GM12891 (cell line): Measurements from ENCODE around the gene LUZP1.

ENCODE experiments used
- DNase-seq: peaks from one replicate; pipeline ENCODE4 v3.0.0; 2011; ENCODE audit warnings: low spot score; ENCODE audit not compliant: insufficient read length
- FAIRE-seq: peaks from 2 replicates; lab custom pipeline; 2011; peaks lifted over from hg19 to GRCh38; lab: Jason Lieb, UNC
- PAX5 ChIP-seq: IDR thresholded peaks from 2 replicates; pipeline ENCODE4 v1.6.1; 2011; ENCODE audit warnings: low read length, moderate library complexity, mild to moderate bottlenecking; ENCODE audit not compliant: insufficient read depth, severe bottlenecking
- POLR2A ChIP-seq: IDR thresholded peaks from 2 replicates; pipeline ENCODE4 v1.6.1; 2011; ENCODE audit warnings: low read depth, low read length, control low read depth
- POLR2AphosphoS5 ChIP-seq: IDR thresholded peaks from 2 replicates; pipeline ENCODE4 v1.6.1; 2011; ENCODE audit warnings: low read depth, low read length, control low read depth
- POU2F2 ChIP-seq: IDR thresholded peaks from 2 replicates; pipeline ENCODE4 v1.6.1; 2011; ENCODE audit warnings: low read depth, mild to moderate bottlenecking, control low read depth, low read length, moderate library complexity
- SPI1 ChIP-seq: IDR thresholded peaks from 2 replicates; pipeline ENCODE4 v1.6.1; 2011; ENCODE audit warnings: low read depth, low read length, control low read depth
- TAF1 ChIP-seq: IDR thresholded peaks from 2 replicates; pipeline ENCODE4 v1.6.1; 2011; ENCODE audit warnings: low read depth, low read length, control low read depth

Gene LUZP1

GRCh38 chr1:23092447-23092846 lies 76.2 kb downstream of the LUZP1 start:
- DNase-seq (no peak), FAIRE-seq (no peak)
- no peak for TF ChIP-seq POLR2AphosphoS5
- TF ChIP-seq PAX5 = no peak
- no peak for TF ChIP-seq SPI1
- no peak for TF ChIP-seq POU2F2
- no peak for TF ChIP-seq POLR2A
- TF ChIP-seq TAF1 = no peak

- DNase-seq (no peak), FAIRE-seq (no peak)
- TF ChIP-seq TAF1 (no peak), SPI1 (no peak), POLR2A (no peak), PAX5 (no peak), POLR2AphosphoS5 (no peak), POU2F2 (no peak)
These were observed 77.1 kb downstream of the LUZP1 start for GRCh38 chr1:23091545-23091944.

- TF ChIP-seq POU2F2 (no peak), POLR2AphosphoS5 (no peak), SPI1 (no peak), TAF1 (no peak), PAX5 (no peak), POLR2A (no peak)
- FAIRE-seq (no peak), DNase-seq (no peak)
These were observed 78.6 kb downstream of the LUZP1 start for GRCh38 chr1:23090056-23090455.

GRCh38 chr1:23088027-23088426 lies 80.6 kb downstream of the LUZP1 start:
- FAIRE-seq = no peak
- DNase-seq = no peak
- TF ChIP-seq POLR2A (no peak), POLR2AphosphoS5 (no peak), SPI1 (no peak), POU2F2 (no peak)

GRCh38 chr1:23085696-23086095 lies 83.0 kb downstream of the LUZP1 start:
- DNase-seq = no peak
- no peak for FAIRE-seq
- TF ChIP-seq POU2F2 = no peak
- no peak for TF ChIP-seq POLR2A
- TF ChIP-seq SPI1 = no peak
- no peak for TF ChIP-seq POLR2AphosphoS5
- no peak for TF ChIP-seq TAF1
- TF ChIP-seq PAX5 = no peak

DNA sequence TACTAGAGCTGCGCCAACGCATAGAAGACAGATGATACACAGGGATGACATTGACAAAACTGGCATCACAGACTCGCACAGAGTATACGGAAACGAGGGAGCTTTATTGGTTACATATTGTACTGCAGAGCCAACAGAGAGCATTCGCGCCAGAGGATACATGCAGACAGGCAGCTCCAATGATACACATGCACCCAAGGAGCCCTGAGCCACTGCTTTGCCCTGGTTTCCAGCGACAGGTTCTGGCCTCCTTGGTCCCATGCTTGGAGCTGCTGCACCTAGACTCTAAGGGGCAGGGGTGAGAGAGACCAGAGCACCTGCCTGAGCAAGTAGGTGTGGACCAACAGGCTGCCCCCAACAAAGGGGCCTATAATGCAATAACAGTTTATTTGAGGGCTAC lies 83.8 kb downstream of the LUZP1 start:
- DNase-seq (no peak), FAIRE-seq (no peak)
- TF ChIP-seq POU2F2 = no peak
- no peak for TF ChIP-seq TAF1
- no peak for TF ChIP-seq PAX5
- no peak for TF ChIP-seq POLR2A
- no peak for TF ChIP-seq SPI1
- no peak for TF ChIP-seq POLR2AphosphoS5

GRCh38 chr1:23083714-23084480 lies 84.8 kb downstream of the LUZP1 start:
- DNase-seq = no peak
- TF ChIP-seq SPI1 = no peak
- no peak for TF ChIP-seq POLR2AphosphoS5
- TF ChIP-seq POLR2A = no peak
- no peak for TF ChIP-seq TAF1
- TF ChIP-seq PAX5 = no peak
- TF ChIP-seq POU2F2 = no peak
- no peak for FAIRE-seq

DNA sequence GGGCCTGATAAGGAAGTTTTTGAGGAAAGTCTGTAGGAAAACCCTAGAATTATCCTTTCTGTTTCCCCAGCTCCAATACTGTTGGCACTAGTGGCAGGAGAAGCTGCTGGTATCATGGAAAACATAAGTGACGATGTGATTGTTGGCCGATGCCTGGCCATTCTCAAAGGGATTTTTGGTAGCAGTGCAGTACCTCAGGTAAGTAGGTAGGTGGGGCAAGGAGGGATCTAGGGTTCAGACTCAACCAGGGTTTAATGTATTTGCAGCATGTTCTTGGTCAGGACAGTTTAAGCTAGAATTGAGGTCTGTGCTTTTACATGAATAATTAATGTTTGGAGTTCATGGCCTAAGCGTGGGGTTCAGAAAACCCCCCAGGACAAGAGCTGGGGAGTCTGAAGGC lies 87.3 kb downstream of the LUZP1 start:
- no peak for TF ChIP-seq POLR2AphosphoS5
- FAIRE-seq (no peak), DNase-seq (no peak)

DNA sequence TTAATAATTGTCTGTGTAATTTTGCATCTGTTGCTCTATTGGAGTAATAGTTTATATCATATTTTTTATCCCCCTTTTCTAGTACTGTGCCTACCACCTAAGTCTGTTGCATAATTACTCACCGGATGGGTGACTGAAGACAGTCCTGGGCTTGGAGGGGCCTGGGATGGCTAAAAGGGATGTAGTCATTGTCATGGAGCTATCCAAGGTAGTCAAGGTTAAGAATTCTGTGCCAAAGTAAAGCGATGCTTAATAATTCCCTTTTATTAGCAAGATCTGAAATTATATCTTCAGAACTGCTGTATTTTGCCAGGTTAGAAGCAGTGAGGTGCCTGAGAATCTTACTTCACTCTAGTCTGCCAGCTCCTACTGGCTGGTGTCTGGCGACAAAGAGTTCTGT lies 87.8 kb downstream of the LUZP1 start:
- TF ChIP-seq TAF1 (no peak), POLR2A (no peak), PAX5 (no peak), POU2F2 (no peak), POLR2AphosphoS5 (no peak), SPI1 (no peak)

DNA sequence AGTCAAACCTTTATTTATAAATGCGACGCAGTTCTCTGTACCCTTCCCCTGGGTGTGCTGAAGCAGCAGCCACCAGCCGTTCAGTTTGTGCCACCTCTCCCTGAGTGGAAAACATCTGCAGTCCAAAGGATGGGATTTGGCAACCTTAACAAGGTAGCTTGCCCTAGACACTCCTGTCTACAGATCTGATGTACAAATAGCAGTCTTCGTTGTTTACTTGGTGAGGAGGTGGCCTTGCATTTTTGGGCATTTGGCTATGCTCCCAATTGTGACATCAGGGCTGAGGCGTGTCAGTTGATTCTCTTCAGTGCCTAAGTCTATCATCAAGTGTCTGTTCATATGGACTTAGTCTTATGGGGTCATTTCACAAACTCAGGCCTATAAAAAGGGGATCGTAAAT lies 89.6 kb downstream of the LUZP1 start:
- FAIRE-seq (no peak), DNase-seq (no peak)
- no peak for TF ChIP-seq POU2F2
- no peak for TF ChIP-seq PAX5
- TF ChIP-seq TAF1 = no peak
- no peak for TF ChIP-seq POLR2AphosphoS5
- no peak for TF ChIP-seq SPI1
- no peak for TF ChIP-seq POLR2A

More for the DNA sequence above, 87.8 kb downstream of the LUZP1 start:
- FAIRE-seq = no peak
- DNase-seq = no peak

DNA sequence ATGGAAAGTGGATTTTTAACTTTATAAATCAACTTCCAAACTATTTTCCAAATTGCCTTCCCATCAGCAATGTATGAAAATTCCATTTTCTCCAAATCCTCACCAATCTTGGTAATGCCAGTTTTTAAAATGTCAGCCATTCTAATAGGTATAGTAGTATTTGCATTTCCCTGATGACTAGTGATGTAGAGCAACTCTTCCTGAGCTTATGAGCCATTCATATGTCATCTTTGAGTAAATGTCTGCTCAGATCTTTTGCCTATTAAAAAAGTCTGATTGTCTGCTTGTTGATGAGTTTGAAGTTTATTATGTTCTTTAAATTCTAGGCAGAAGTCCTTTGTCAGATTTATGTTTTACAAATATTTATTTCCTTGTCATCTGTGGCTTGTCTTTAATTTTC lies 94.6 kb downstream of the LUZP1 start:
- TF ChIP-seq TAF1 (no peak), POU2F2 (no peak), SPI1 (no peak), POLR2A (no peak), POLR2AphosphoS5 (no peak), PAX5 (no peak)
- no peak for DNase-seq
- no peak for FAIRE-seq
